Upper lobe of right lung (tissue), 1 donor: Measurements from ENCODE around the gene MAP3K7CL. TPM values are rescaled to one million over a fixed set of nuclear protein-coding genes. Genes with fewer than 3 reads are reported as not detected.

Experiments used
- ATAC-seq: fragments of 200-7000 bp; cut with Tn5 transposase; one replicate; pipeline ENCODE4 v1.9.1; 2020; ENCODE audit warnings: mild to moderate bottlenecking, moderate library complexity
- DNase-seq: peaks from one replicate; pipeline ENCODE4 v3.0.0-alpha.2; 2020
- H3K27ac ChIP-seq: fragments of 200-600 bp; one replicate; pipeline ENCODE4 v1.8.0; 2022
- H3K27me3 ChIP-seq: fragments of 200-600 bp; one replicate; pipeline ENCODE4 v1.8.0; 2022; ENCODE audit warnings: mild to moderate bottlenecking
- H3K36me3 ChIP-seq: fragments of 200-600 bp; one replicate; pipeline ENCODE4 v1.8.0; 2022
- H3K4me1 ChIP-seq: fragments of 200-600 bp; one replicate; pipeline ENCODE4 v1.8.0; 2022
- H3K4me3 ChIP-seq: fragments of 200-600 bp; one replicate; pipeline ENCODE4 v1.8.0; 2022; ENCODE audit warnings: mild to moderate bottlenecking
- H3K9me3 ChIP-seq: fragments of 200-600 bp; one replicate; pipeline ENCODE4 v1.8.0; 2022
- intact Hi-C: fragments of 100-400 bp; cut with DNase I; formaldehyde crosslinking; loops from one replicate; pipeline ENCODE4 v1.11.0; 2022
- total RNA-seq: library from RNA; stranded (reverse); fragmentation: NEBNext Ultra II Directional; extraction: Animal tissue kit (Norgen Biotek cat#: 25700); gene quantifications from one replicate; pipeline ENCODE4 v1.2.1, GENCODE V29; 2021
- TF ChIP-seq, protein P1 (sequence below): fragments of 200-600 bp; IDR thresholded peaks from one replicate; pipeline ENCODE4 v1.8.0; 2022; ENCODE audit warnings: antibody characterized with exemption
- donor health status: DM: no; HTN: yes; CAD: no; lungs with severe emphysema.

Gene MAP3K7CL
- total RNA-seq, 1 donor from 2014 or later, result 7.6 TPM

DNA sequence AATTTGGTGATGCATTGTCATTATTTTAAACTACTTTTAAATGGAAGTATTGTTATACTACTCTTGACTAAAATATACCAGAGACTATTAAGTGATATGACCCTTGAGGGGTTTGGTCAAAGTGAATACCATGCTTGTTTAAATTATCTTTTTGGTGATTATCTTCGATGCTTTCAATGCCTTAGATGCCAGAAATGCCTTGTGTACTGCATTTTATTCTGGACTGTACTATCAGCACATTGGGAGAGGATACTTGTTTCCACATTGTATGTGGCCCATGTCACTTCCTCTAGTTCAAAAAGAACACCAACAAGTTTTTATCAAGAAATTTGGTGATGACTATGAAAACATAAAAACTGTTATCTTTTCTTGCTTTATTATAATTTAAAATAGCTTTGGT is 16.3 kb downstream of the MAP3K7CL start:
- Histone ChIP-seq H3K36me3 (no peaks in the 10 kb centered on the region), H3K27ac (no peak overlapping the region)
- intact Hi-C loops, result no loop called here

DNA sequence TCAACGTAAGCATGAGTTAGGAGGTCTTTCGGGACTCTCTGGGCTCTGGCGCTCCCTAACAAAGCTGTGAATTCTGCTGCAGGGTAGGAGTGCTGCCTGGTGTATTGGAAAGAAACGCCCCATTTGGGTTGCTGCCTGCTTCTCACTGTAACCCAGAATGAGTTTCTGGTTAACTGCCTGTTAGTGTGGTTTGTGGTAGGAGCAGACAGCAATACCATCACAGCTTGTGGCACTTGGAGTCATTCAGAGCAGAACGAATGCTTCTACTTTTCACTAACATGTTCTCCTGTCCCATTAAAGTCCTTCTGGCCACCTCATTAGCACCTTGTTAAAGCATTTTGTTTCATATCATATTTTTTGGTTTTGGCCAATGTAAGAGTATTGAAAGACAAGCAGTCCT is 18.1 kb downstream of the MAP3K7CL start:
- peaks cover 5% of the 10 kb centered on the region for H3K4me1 ChIP-seq
- H3K36me3 ChIP-seq, result no peaks in the 10 kb centered on the region
- TF ChIP-seq, protein P1, sequence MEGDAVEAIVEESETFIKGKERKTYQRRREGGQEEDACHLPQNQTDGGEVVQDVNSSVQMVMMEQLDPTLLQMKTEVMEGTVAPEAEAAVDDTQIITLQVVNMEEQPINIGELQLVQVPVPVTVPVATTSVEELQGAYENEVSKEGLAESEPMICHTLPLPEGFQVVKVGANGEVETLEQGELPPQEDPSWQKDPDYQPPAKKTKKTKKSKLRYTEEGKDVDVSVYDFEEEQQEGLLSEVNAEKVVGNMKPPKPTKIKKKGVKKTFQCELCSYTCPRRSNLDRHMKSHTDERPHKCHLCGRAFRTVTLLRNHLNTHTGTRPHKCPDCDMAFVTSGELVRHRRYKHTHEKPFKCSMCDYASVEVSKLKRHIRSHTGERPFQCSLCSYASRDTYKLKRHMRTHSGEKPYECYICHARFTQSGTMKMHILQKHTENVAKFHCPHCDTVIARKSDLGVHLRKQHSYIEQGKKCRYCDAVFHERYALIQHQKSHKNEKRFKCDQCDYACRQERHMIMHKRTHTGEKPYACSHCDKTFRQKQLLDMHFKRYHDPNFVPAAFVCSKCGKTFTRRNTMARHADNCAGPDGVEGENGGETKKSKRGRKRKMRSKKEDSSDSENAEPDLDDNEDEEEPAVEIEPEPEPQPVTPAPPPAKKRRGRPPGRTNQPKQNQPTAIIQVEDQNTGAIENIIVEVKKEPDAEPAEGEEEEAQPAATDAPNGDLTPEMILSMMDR, result no peak
- DNase-seq (no peak), ATAC-seq (no peak)
- H3K27me3 ChIP-seq, result no peaks in the 10 kb centered on the region
- no peak overlapping the region for H3K27ac ChIP-seq
- H3K4me3 ChIP-seq, result no peak overlapping the region
- no peaks in the 10 kb centered on the region for H3K9me3 ChIP-seq
- intact Hi-C loops, result no loop called here

More for the DNA sequence above, 16.3 kb downstream of the MAP3K7CL start:
- Histone ChIP-seq H3K9me3 (no peaks in the 10 kb centered on the region), H3K27me3 (no peaks in the 10 kb centered on the region), H3K4me1 (peaks cover 5% of the 10 kb centered on the region), H3K4me3 (no peak overlapping the region)
- TF ChIP-seq, protein P1, result no peak
- ATAC-seq (no peak), DNase-seq (no peak)

DNA sequence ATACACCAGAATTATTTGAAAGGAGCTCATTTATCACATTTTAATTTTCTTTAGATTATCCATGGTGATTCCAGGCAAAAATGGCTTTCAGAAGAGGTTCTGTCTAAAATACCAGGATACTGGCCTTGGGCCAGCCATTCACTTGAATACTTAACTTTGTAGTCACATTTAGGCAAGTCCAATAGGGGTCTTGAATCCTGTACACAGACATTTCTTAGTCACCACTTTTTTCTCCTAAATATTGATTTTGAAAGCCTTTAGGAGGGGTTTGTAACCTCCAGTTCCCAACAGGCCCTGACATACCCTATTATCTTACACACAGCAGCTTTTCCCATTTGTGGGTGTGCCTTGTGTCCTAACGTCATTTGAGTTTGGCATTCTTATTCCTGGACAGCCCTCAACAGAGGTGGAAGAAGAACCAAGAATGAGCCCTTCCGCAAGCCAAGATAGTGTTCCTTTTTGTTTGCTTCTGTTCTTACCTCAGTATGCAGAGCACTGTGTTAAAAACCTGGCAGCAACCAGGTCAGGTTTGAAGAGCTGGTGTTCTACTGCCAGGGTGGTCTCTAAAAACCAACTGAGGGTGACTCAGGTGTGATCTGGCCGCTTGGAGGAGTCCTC is 19.5 kb downstream of the MAP3K7CL start:
- H3K4me1 ChIP-seq, result peaks cover 5% of the 10 kb centered on the region

GRCh38 chr21:29151931-29152330 is 21.5 kb downstream of the MAP3K7CL start:
- intact Hi-C loops, result no loop called here
- ATAC-seq (no peak), DNase-seq (no peak)
- H3K27ac ChIP-seq, result no peak overlapping the region
- no peaks in the 10 kb centered on the region for H3K27me3 ChIP-seq
- H3K4me3 ChIP-seq, result no peak overlapping the region
- no peaks in the 10 kb centered on the region for H3K36me3 ChIP-seq
- no peaks in the 10 kb centered on the region for H3K4me1 ChIP-seq
- TF ChIP-seq, protein P1, result no peak
- H3K9me3 ChIP-seq, result no peaks in the 10 kb centered on the region

More for the DNA sequence above, 19.5 kb downstream of the MAP3K7CL start:
- no peaks in the 10 kb centered on the region for H3K27me3 ChIP-seq
- TF ChIP-seq, protein P1, result no peak
- no peak overlapping the region for H3K27ac ChIP-seq
- H3K9me3 ChIP-seq, result no peaks in the 10 kb centered on the region
- H3K36me3 ChIP-seq, result no peaks in the 10 kb centered on the region
- DNase-seq (no peak), ATAC-seq (no peak)
- intact Hi-C loops, result no loop called here
- H3K4me3 ChIP-seq, result no peak overlapping the region

GRCh38 chr21:29152916-29153315 is 22.5 kb downstream of the MAP3K7CL start:
- no peak for ATAC-seq
- no peaks in the 10 kb centered on the region for H3K9me3 ChIP-seq
- DNase-seq, result no peak
- no peaks in the 10 kb centered on the region for H3K36me3 ChIP-seq
- TF ChIP-seq, protein P1, result no peak
- H3K4me3 ChIP-seq, result no peak overlapping the region
- no peaks in the 10 kb centered on the region for H3K4me1 ChIP-seq
- H3K27ac ChIP-seq, result no peak overlapping the region
- H3K27me3 ChIP-seq, result no peaks in the 10 kb centered on the region
- intact Hi-C loops, result no loop called here

GRCh38 chr21:29154270-29154669 is 23.8 kb downstream of the MAP3K7CL start:
- H3K9me3 ChIP-seq, result no peaks in the 10 kb centered on the region
- no peaks in the 10 kb centered on the region for H3K4me1 ChIP-seq
- H3K36me3 ChIP-seq, result no peaks in the 10 kb centered on the region
- intact Hi-C loops, result no loop called here
- no peaks in the 10 kb centered on the region for H3K27me3 ChIP-seq
- DNase-seq (no peak), ATAC-seq (no peak)
- TF ChIP-seq, protein P1, result no peak
- H3K27ac ChIP-seq, result no peak overlapping the region
- no peak overlapping the region for H3K4me3 ChIP-seq
